ENCODE measurements around the gene SLC15A3. TPM values are rescaled to one million over a fixed set of nuclear protein-coding genes. Genes with fewer than 3 reads are reported as not detected.

Gene SLC15A3
- total RNA-seq (2022; extraction: Qiagen RNA extraction; ENCODE audit: low read depth) = not detected in 5 replicates

DNA sequence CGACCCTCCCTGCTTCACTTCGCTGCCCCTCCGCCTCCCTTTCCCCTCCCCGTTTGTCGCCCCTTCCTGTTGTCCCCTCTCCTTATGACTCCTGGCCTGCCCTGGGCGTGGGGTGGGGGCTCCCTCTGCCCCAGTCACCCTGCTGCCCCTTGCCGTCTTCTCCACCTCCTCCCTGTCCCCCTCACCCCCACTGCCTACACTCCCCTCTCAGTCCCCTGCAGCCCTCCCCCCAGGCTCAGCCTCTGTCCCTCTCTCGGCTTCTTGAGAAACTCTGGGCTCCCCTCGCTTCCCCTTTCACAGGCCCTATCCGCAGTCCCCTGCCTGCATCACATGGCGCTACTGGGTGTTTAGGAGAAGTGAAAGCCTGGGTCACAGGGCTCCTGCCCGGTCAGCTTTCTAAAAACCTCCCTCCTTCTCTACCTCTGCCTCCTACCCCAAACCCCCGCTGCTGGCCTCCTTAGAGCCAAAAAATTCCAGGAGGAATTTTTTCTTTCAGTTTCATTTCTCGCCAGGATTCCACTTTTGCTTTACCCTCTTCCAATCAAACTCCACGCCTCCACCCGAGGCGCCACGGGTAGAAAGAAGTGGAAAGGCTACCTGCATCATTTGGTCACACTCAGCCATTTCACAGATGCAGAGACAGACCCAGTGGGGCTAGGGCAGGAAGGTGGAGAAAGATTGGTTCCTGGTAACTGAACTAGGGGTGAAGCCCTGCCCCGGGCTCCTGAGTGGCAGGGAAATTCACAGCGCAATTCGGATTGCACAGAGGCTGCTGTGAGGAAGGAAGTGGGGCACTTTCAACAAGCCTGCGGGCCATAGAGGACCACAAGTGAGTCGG lies at the start of gene SLC15A3:
TSS of gene SLC15A3 (minus strand) at position 273 of the 838 bp plus-strand sequence. CDS start 625 bp downstream, outside the sequence.

GRCh38 chr11:60971520-60971919 lies 19.5 kb upstream of the SLC15A3 start, which contains the start of gene CD6:
TSS of gene CD6 (plus strand) at chr11:60971680. CDS start at chr11:60971866, 186 bp downstream.

DNA sequence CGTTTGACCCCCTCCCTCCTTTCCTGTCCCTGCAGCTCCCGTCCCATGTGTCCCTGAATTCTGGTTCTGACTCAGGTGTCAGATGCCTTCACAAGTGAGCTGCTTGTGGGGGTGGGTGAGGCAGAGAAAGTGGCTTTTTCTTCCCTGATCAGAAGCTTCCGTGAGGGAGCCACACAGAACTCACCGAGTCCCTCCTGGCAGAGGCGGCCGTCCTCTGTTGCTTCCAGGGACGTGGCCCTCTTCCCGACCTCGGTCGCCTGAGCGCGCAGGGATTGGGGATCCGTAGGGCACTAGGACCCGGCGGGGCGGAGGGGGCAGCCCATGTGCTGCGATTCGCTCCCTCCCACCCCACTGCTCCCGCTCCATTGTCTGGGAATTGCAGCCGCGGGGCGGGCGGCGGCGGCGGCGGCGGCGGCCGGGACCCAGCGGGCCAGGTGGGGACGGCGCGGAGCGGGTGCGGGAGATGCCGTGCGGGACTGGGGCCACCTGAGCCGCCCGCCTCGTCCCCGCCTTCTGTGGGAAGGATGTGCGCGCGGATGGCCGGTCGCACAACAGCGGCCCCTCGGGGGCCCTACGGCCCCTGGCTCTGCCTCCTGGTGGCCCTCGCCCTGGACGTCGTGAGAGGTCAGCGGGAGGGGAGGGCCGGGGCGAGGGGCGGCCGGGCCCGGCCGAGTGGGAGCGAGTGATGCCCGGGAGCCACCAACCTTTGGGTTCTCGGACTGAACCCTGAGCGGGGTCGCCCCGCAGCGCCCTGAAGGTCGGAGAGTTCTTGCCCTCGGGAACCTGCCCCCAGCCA lies 27.7 kb downstream of the SLC15A3 start, which contains the start of gene TMEM132A:
TSS of gene TMEM132A (plus strand) at position 351 of the 796 bp plus-strand sequence. CDS start at position 525, 174 bp downstream.

GRCh38 chr11:60913793-60914632 lies 38.0 kb downstream of the SLC15A3 start, which contains the start of gene TMEM109:
TSS of gene TMEM109 (plus strand) at chr11:60914158. CDS start at chr11:60919694, 5,536 bp downstream.

GRCh38 chr11:60906132-60906972 lies 45.6 kb downstream of the SLC15A3 start, which contains the start of gene PRPF19:
TSS of gene PRPF19 (minus strand) at chr11:60906585. CDS start at chr11:60906382, 203 bp downstream.

Other genes starting within 250 kb of the SLC15A3 start
- not detected in 5 replicates for gene MS4A18, start 227.5 kb downstream of the SLC15A3 start, total RNA-seq (2022; extraction: Qiagen RNA extraction; ENCODE audit: low read depth)
- not detected in 5 replicates for gene MS4A15, start 195.3 kb downstream of the SLC15A3 start, total RNA-seq (2022; extraction: Qiagen RNA extraction; ENCODE audit: low read depth)
- gene MS4A10, start 166.8 kb downstream of the SLC15A3 start, total RNA-seq (2022; extraction: Qiagen RNA extraction; ENCODE audit: low read depth) = not detected in 5 replicates
- 84.9 to 115 TPM (median 101 TPM) in 5 replicates for gene CCDC86, start 110.1 kb downstream of the SLC15A3 start, total RNA-seq (2022; extraction: Qiagen RNA extraction; ENCODE audit: low read depth)
- 0.05 to 0.06 TPM (median 0.06 TPM) in 3 of 5 replicates, not detected in the others for gene PTGDR2, start 96.2 kb downstream of the SLC15A3 start, total RNA-seq (2022; extraction: Qiagen RNA extraction; ENCODE audit: low read depth)
- gene ZP1, start 84.6 kb downstream of the SLC15A3 start, total RNA-seq (2022; extraction: Qiagen RNA extraction; ENCODE audit: low read depth) = 0.15 to 0.58 TPM (median 0.21 TPM) in 4 of 5 replicates, not detected in the other
- 159 to 198 TPM (median 187 TPM) in 5 replicates for gene PRPF19, start 45.6 kb downstream of the SLC15A3 start, total RNA-seq (2022; extraction: Qiagen RNA extraction; ENCODE audit: low read depth)
- gene TMEM109, start 38.0 kb downstream of the SLC15A3 start, total RNA-seq (2022; extraction: Qiagen RNA extraction; ENCODE audit: low read depth) = 93.9 to 131 TPM (median 121 TPM) in 5 replicates
- 103 to 179 TPM (median 165 TPM) in 5 replicates for gene TMEM132A, start 27.7 kb downstream of the SLC15A3 start, total RNA-seq (2022; extraction: Qiagen RNA extraction; ENCODE audit: low read depth)
- 0.08 to 0.18 TPM (median 0.13 TPM) in 3 of 5 replicates, not detected in the others for gene CD6, start 19.5 kb upstream of the SLC15A3 start, total RNA-seq (2022; extraction: Qiagen RNA extraction; ENCODE audit: low read depth)
- gene CD5, start 150.3 kb upstream of the SLC15A3 start, total RNA-seq (2022; extraction: Qiagen RNA extraction; ENCODE audit: low read depth) = 0.02 TPM in 1 of 5 replicates, not detected in the others
- gene VPS37C, start 209.2 kb upstream of the SLC15A3 start, total RNA-seq (2022; extraction: Qiagen RNA extraction; ENCODE audit: low read depth) = 16.1 to 20.5 TPM (median 18.6 TPM) in 5 replicates